ENCODE measurements around the gene TBCC. TPM values are rescaled to one million over a fixed set of nuclear protein-coding genes. Genes with fewer than 3 reads are reported as not detected.
A peak's percentile ranks its signal among the peaks of the same experiment; 100 is the strongest.

The TBCC gene
- total RNA-seq, 1 experiment from 2014 or later, result 62.8 TPM

DNA sequence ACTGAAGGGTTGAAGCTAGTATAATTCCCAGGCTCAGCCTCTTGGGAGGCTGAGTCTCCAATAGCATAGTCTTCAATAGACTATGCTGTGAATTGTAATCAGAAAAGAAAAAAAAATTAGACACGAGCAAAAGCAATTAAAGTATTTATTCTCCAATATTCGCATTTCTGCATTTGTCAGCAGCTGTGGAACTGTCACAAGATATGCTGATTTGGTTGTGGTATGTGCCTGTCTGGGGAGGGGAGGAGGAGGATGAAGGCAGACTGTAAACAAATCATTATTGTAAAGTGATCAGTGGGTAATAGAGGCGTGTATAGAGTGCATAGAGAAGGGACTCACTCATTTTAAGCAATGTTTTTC lies 25.8 kb upstream of the TBCC start:
- DNase-seq (ENCODE audit: low read depth), result no peak

- no peak for DNase-seq (ENCODE audit: low read depth)
Observed at GRCh38 chr6:42769836-42770235, 23.9 kb upstream of the TBCC start.

GRCh38 chr6:42769051-42769450 lies 23.1 kb upstream of the TBCC start:
- DNase-seq (ENCODE audit: low read depth), result no peak

DNA sequence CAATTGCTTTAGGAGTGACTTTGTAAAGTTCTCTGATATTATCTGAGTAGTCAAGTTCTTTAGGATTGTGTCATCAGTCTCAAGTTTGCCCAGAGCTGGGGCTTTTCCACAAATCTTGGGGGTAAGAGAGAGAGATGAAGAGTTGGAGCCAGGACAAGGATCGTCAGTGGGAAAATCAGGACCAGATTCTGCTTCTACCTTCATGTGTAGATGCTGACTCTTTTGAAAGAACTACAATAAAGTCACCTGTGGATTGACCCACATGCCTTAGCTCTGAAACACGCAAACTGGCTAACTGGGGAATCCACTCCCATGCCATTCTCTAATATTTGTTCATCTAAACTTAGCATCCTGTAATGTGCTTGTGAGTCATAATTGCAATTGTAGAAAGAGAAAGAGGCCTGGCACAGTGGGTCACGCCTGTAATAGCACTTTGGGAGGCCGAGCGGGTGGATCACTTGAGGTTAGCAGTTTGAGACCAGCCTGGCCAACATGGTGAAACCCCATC lies 20.3 kb upstream of the TBCC start:
- peak; percentile 94 for DNase-seq (ENCODE audit: low read depth)

DNA sequence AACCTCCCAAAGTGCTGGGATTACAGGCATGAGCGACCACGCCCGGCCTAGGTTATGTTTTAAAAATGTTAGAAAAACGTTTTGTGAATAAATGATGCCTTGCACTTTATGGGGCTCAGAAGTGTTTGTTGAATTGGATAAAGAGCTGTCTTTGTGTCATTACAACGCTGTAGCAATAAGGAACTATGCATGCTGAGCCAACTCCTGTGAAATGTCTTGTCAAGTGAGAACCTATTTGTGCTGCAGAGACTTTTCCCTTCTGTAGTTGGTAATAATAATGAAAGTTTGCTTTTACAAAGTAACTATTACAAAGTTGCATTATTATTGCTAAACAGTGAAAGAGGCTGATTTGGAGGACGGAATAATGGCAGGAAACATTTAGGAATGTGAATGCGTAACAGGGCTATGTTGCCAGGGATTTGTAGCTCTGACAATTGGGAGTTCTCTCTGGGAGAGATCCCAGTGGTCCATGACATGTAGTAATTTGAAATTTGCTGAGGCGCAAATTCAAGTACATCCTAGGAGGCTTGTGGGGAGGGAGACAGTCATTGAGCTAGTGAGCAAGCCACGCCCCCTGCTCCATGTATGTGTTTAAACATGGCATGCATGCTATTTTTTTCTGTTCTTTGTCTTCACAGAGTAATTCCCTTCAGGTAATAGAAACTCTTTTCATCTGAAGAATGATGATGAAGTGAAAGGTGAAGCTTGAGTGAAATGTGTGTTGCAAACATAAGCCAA lies 19.2 kb upstream of the TBCC start:
- no peak for DNase-seq (ENCODE audit: low read depth)

- DNase-seq (ENCODE audit: low read depth), result no peak
Observed at GRCh38 chr6:42762950-42763349, 17.0 kb upstream of the TBCC start.

DNA sequence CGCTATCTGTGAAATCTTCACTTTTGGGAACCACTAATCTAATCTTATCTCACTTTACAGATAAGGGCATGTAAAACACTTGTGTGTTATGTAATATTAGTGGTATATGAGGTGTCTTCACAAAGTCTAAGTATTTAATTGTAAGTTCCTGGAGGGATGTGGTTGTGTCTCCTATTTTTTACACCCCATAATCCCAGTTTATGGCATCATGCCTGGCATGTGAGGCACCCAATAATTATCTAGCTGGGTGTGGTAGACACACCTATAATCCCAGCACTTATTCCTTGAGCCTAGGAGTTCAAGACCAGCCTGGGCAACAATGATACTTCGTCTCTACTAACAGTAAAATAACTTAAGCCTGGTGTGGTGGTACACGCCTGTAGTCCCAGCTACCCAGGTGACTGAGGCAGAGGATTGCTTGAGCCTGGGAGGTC lies 16.5 kb upstream of the TBCC start:
- DNase-seq (ENCODE audit: low read depth), result no peak

DNA sequence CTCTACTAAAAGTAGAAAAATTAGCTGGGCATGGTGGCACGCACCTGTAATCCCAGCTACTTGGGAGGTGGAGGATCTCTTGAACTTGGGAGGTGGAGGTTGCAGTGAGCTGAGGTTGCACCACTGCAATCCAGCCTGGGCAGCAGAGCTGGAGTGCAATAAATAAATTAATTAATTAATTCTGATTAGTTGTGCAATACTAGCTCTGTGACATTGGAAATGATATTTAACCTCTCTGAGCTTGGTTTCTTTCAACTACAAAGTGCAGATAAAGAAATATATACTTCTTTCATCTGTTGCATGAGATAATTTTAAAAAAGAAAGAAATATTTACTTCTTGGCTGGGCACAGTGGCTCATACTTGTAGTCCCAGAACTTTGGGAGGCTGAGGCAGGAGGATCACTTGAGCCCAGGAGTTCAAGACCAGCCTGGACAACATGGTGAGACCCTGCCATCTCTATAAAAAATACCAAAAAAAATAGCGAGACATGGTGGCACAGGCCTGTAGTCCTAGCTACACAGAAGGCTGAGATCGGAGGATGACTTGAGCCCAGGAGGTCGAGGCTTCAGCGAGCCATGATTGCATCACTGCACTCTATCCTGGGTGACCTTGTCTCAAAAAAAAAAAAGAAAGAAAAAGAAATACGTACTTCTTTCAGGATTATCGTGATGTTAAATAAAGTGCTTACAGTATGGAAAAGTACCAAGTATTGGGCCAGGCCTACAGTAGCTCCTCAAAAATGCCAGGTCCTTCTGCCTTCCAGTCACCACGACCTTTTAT lies 15.6 kb upstream of the TBCC start:
- DNase-seq (ENCODE audit: low read depth), result no peak

DNA sequence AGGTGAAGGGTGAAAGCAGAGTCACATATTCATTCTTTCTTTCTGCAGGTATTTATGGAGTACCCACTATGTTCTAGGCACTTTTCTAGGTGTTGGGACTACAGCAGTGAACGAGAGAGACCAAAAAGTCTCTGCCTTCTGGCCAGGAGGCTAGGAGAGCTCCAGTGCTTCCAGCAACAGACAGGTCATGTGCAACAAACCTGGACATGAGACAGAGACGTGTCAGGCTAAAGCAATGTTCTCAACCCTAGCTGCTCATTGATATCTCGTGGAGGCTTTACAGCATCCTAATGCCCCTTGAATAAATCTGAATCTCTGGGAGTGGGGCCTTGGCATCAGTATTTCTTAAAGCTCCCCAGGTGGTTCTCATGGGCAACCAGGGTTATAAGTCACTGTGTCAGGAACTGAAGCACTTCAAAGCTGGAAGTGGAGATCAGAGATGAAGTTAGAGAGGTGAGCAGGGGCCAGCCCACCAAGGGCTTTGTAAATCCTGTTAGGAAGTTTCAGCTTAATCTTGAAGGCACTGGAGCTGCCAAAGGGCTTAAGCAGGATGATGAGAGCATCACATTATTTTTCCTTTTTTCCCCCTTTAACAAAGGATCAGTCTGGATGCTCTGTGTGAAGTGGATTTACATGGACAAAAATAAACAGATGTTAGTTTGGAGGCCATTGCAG lies 13.0 kb upstream of the TBCC start:
- no peak for DNase-seq (ENCODE audit: low read depth)

DNA sequence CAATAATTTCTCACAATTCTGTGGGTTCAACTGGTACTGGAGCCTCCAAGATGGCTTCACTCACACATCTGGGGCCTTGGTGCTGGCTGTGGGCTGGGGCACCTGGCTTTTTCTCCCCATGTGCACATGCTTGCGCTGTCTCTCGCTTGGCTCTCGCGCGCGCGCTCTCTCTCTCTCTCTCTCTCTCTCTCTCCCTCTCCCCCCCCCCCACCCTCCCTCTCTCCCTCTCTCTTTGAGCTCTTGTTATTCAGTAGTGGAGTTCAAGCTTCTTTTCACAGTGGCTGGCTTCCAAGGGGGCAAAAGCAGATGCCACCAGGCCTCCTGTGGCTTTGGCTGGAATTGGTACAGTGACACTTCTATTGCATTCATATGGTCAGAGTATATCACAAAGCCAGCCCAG lies 10.8 kb upstream of the TBCC start:
- no peak for DNase-seq (ENCODE audit: low read depth)

- DNase-seq (ENCODE audit: low read depth), result no peak
Observed at GRCh38 chr6:42754759-42755158, 8.9 kb upstream of the TBCC start.

GRCh38 chr6:42751055-42751454 lies 5.2 kb upstream of the TBCC start:
- DNase-seq (ENCODE audit: low read depth), result no peak

- DNase-seq (ENCODE audit: low read depth), result no peak
Observed at GRCh38 chr6:42748203-42748898, 2.4 kb upstream of the TBCC start.

- DNase-seq (ENCODE audit: low read depth), result peak; percentile 95
Observed at GRCh38 chr6:42746463-42747391, 824 bp upstream of the TBCC start.

DNA sequence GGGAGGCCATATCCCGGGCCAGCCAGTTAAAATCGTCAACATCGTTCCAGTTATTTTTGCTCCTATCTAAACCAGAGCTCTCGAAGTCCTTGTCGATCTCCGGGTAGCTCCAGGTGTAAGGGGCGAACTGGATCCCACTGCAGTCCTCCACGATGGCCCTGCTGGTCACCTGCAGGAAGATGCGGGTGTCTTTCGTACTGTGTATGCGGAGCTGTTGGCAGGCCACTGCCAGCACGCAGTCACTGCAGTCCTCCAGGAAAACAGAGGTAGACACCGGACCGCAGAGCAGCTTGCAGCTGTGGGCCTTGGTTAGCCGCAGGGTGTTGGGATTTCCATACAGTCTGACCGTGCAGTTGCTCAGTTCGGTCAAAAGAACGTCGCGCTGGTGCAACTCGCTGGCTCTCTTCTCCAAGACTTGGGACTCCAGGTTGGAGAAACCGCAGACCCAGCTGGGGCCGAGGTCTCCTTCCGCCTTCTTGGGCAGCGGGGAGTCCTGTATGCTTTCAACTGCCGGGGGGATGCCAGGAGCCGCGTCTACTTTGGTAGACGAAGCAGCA lies 742 bp downstream of the TBCC start:
- peak; percentile 49 for DNase-seq (ENCODE audit: low read depth)

GRCh38 chr6:42744351-42744893 lies 1.5 kb downstream of the TBCC start:
- DNase-seq (ENCODE audit: low read depth), result no peak

GRCh38 chr6:42742116-42742894 lies 3.6 kb downstream of the TBCC start:
- DNase-seq (ENCODE audit: low read depth), result peak; percentile 75

DNA sequence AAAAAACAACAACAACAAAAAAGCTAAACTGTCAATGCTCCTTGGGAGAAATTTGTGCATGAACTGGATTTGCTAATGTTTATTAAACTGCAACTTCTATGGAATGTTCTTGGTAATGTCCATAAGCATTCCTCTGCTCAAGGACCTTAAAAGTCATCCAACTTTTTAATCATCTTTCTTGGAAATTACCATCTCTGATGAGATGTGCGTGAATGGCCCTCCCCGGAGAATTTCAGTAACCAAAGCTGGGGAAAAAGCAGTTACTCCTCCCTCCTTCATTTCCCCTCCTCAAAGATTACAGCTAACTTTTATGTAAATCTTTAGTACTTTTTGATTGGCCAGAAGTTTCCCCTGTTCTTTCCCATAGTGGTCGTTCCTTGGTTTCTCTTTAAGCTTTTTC lies 5.2 kb downstream of the TBCC start:
- DNase-seq (ENCODE audit: low read depth), result no peak

- DNase-seq (ENCODE audit: low read depth), result no peak
Observed at GRCh38 chr6:42735976-42736375, 9.9 kb downstream of the TBCC start.

Data from M059J (cell line).